Hepatocyte (in vitro differentiated cells): ENCODE measurements around the gene SULT1A2. TPM values are rescaled to one million over a fixed set of nuclear protein-coding genes. Genes with fewer than 3 reads are reported as not detected.
A peak's percentile ranks its signal among the peaks of the same experiment; 100 is the strongest.
"Not testable (repeated sequence)": the region's sequence is repeated elsewhere in the genome, so short reads cannot be mapped to it uniquely, and the experiment has no call there.

ENCODE experiments used
- DNase-seq: peaks from one replicate; pipeline ENCODE4 v3.0.0-alpha.2; 2016; ENCODE audit warnings: low spot score
- H2AFZ ChIP-seq: fragments of 200-600 bp; sonication (generic); 2 replicates; pipeline ENCODE4 v1.6.0; 2016; ENCODE audit warnings: antibody characterized with exemption, mild to moderate bottlenecking
- H3K27ac ChIP-seq: fragments of 200-600 bp; sonication (generic); 2 replicates; pipeline ENCODE4 v1.5.1; 2016; ENCODE audit warnings: mild to moderate bottlenecking
- H3K27me3 ChIP-seq: fragments of 200-600 bp; sonication (generic); 2 replicates; pipeline ENCODE4 v1.6.1; 2016
- H3K36me3 ChIP-seq: fragments of 200-600 bp; sonication (generic); replicated peaks from 2 replicates; pipeline ENCODE4 v1.5.1; 2016; ENCODE audit warnings: low read depth; ENCODE audit not compliant: insufficient read depth
- H3K4me1 ChIP-seq: fragments of 200-600 bp; sonication (generic); 2 replicates; pipeline ENCODE4 v1.5.1; 2016; ENCODE audit warnings: mild to moderate bottlenecking, moderate library complexity; ENCODE audit not compliant: insufficient read depth
- H3K4me2 ChIP-seq: fragments of 200-600 bp; sonication (generic); 2 replicates; pipeline ENCODE4 v1.6.0; 2016
- H3K4me3 ChIP-seq: fragments of 200-600 bp; sonication (generic); 2 replicates; pipeline ENCODE4 v1.5.1; 2016; ENCODE audit warnings: mild to moderate bottlenecking
- H3K79me2 ChIP-seq: fragments of 200-600 bp; sonication (generic); 2 replicates; pipeline ENCODE4 v1.6.0; 2017; ENCODE audit warnings: mild to moderate bottlenecking
- H3K9me2 ChIP-seq: fragments of 200-600 bp; sonication (generic); replicated peaks from 2 replicates; pipeline ENCODE4 v1.6.0; 2017; ENCODE audit warnings: mild to moderate bottlenecking; ENCODE audit not compliant: insufficient read depth
- H3K9me3 ChIP-seq: fragments of 200-600 bp; sonication (generic); 2 replicates; pipeline ENCODE4 v1.5.1; 2016; ENCODE audit warnings: low read depth, mild to moderate bottlenecking
- H4K20me1 ChIP-seq: fragments of 200-600 bp; sonication (generic); 2 replicates; pipeline ENCODE4 v1.6.0; 2016; ENCODE audit warnings: mild to moderate bottlenecking; ENCODE audit not compliant: insufficient read depth, poor library complexity, severe bottlenecking
- CTCF ChIP-seq: fragments of 200-600 bp; sonication (generic); IDR thresholded peaks from 2 replicates; pipeline ENCODE4 v1.5.1; 2016; ENCODE audit warnings: antibody characterized with exemption, mild to moderate bottlenecking; ENCODE audit not compliant: poor library complexity
- EZH2 ChIP-seq: fragments of 200-600 bp; sonication (generic); IDR thresholded peaks from 2 replicates; pipeline ENCODE4 v1.6.1; 2016; ENCODE audit warnings: antibody characterized with exemption, mild to moderate bottlenecking, borderline replicate concordance
- EZH2phosphoT487 ChIP-seq: fragments of 200-600 bp; sonication (generic); IDR thresholded peaks from one replicate; pipeline ENCODE4 v1.6.1; 2018; ENCODE audit warnings: antibody characterized with exemption, mild to moderate bottlenecking, low read depth, moderate library complexity; ENCODE audit not compliant: unreplicated experiment, severe bottlenecking
- WGBS: methylation state at CpG from one replicate; pipeline ENCODE4 v1.1.6; 2016; ENCODE audit warnings: low lambda C conversion rate; ENCODE audit errors: missing lambda C conversion rate; 5-methylcytosine and 5-hydroxymethylcytosine counted together
- polyA plus RNA-seq: library from polyadenylated mRNA; unstranded; fragments of >200 nt; fragmentation: Nextera tagmentation; extraction: Ambion mirVana; gene quantifications from 2 replicates; pipeline ENCODE4 v1.2.1, GENCODE V29; 2016
- total RNA-seq: library from RNA; depleted of rRNA; stranded (reverse); fragments of >200 nt; gene quantifications from 2 replicates; pipeline ENCODE4 v1.2.3, GENCODE V29; 2014

Gene SULT1A2
- total and polyA plus RNA-seq, 2 experiments from 2014 or later, result 1.8 to 3.6 TPM

GRCh38 chr16:28623172-28623711 lies 26.4 kb upstream of the SULT1A2 start:
- Histone ChIP-seq H3K27ac (no peak overlapping the region), H3K9me2 (no peaks in the 10 kb centered on the region), H3K4me1 (peaks cover 7% of the 10 kb centered on the region), H3K9me3 (no peaks in the 10 kb centered on the region), H2AFZ (no peak overlapping the region), H3K4me3 (no peak overlapping the region), H3K36me3 (no peaks in the 10 kb centered on the region), H3K4me2 (no peak overlapping the region), H3K79me2 (no peaks in the 10 kb centered on the region), H4K20me1 (no peaks in the 10 kb centered on the region), H3K27me3 (no peaks in the 10 kb centered on the region)
- TF ChIP-seq CTCF, result no peak
- no peak for TF ChIP-seq EZH2phosphoT487
- TF ChIP-seq EZH2, result no peak
- DNase-seq, result no peak
- 97% methylated on average over 57 of the region's 68 CpGs for WGBS

GRCh38 chr16:28622532-28623171 lies 25.8 kb upstream of the SULT1A2 start:
- not testable (repeated sequence) for H3K27me3 ChIP-seq, H3K9me2 ChIP-seq, H3K9me3 ChIP-seq, H3K4me2 ChIP-seq, H3K79me2 ChIP-seq, H4K20me1 ChIP-seq, H3K36me3 ChIP-seq, H3K4me1 ChIP-seq, H3K4me3 ChIP-seq, H2AFZ ChIP-seq, H3K27ac ChIP-seq, DNase-seq
- 93% methylated on average over 11 of the region's 24 CpGs for WGBS

GRCh38 chr16:28621481-28622155 lies 24.8 kb upstream of the SULT1A2 start:
- Histone ChIP-seq H3K4me3 (no peak overlapping the region), H3K9me3 (no peaks in the 10 kb centered on the region), H3K27me3 (no peaks in the 10 kb centered on the region), H3K4me2 (peak overlapping the region; percentile 11), H3K36me3 (no peaks in the 10 kb centered on the region), H4K20me1 (no peaks in the 10 kb centered on the region), H3K4me1 (peaks cover 7% of the 10 kb centered on the region), H2AFZ (no peak overlapping the region), H3K79me2 (no peaks in the 10 kb centered on the region), H3K27ac (no peak overlapping the region), H3K9me2 (no peaks in the 10 kb centered on the region)
- no peak for DNase-seq
- TF ChIP-seq EZH2phosphoT487 (no peak), CTCF (no peak), EZH2 (no peak)
- 32% methylated on average over 7 of the region's 7 CpGs for WGBS

GRCh38 chr16:28620316-28620715 lies 23.5 kb upstream of the SULT1A2 start:
- not testable (repeated sequence) for H4K20me1 ChIP-seq, H3K4me1 ChIP-seq, H3K9me3 ChIP-seq, H2AFZ ChIP-seq, H3K4me2 ChIP-seq, H3K27me3 ChIP-seq, H3K4me3 ChIP-seq, H3K79me2 ChIP-seq, H3K36me3 ChIP-seq, DNase-seq, H3K9me2 ChIP-seq, H3K27ac ChIP-seq
- WGBS, result 100% methylated on average over 1 of the region's 1 CpG
